G401.6 (cell line): Measurements from ENCODE around the gene UBASH3B.
"Not testable (repeated sequence)": the region's sequence is repeated elsewhere in the genome, so short reads cannot be mapped to it uniquely, and the experiment has no call there.

Source experiments
- FAIRE-seq: peaks from 2 replicates; lab custom pipeline; 2012; peaks lifted over from hg19 to GRCh38; lab: Jason Lieb, UNC

UBASH3B gene

GRCh38 chr11:122813894-122814270 lies 158.4 kb downstream of the UBASH3B start:
- FAIRE-seq, result no peak

- FAIRE-seq, result no peak
Observed at GRCh38 chr11:122814401-122814800, 158.9 kb downstream of the UBASH3B start.

- no peak for FAIRE-seq
Observed at GRCh38 chr11:122815900-122816299, 160.4 kb downstream of the UBASH3B start.

- no peak for FAIRE-seq
Observed at GRCh38 chr11:122816761-122817520, 161.4 kb downstream of the UBASH3B start.

GRCh38 chr11:122820158-122820557 lies 164.6 kb downstream of the UBASH3B start:
- FAIRE-seq, result no peak

GRCh38 chr11:122821169-122821568 lies 165.6 kb downstream of the UBASH3B start:
- FAIRE-seq, result no peak

- FAIRE-seq, result no peak
Observed at GRCh38 chr11:122822241-122822640, 166.7 kb downstream of the UBASH3B start.

GRCh38 chr11:122823564-122823963 lies 168.0 kb downstream of the UBASH3B start:
- FAIRE-seq, result no peak

- FAIRE-seq, result not testable (repeated sequence)
Observed at GRCh38 chr11:122829371-122829770, 173.8 kb downstream of the UBASH3B start.

- FAIRE-seq, result not testable (repeated sequence)
Observed at GRCh38 chr11:122832297-122832696, 176.8 kb downstream of the UBASH3B start.

GRCh38 chr11:122832721-122833470 lies 177.4 kb downstream of the UBASH3B start:
- FAIRE-seq, result no peak

- FAIRE-seq, result no peak
Observed at GRCh38 chr11:122833846-122834464, 178.4 kb downstream of the UBASH3B start.

GRCh38 chr11:122836916-122837315 lies 181.4 kb downstream of the UBASH3B start:
- FAIRE-seq, result no peak

- no peak for FAIRE-seq
Observed at GRCh38 chr11:122837528-122838346, 182.2 kb downstream of the UBASH3B start.

- FAIRE-seq, result no peak
Observed at GRCh38 chr11:122843281-122844141, 188.0 kb downstream of the UBASH3B start.

- no peak for FAIRE-seq
Observed at GRCh38 chr11:122847466-122847865, 191.9 kb downstream of the UBASH3B start.

- FAIRE-seq, result no peak
Observed at GRCh38 chr11:122848186-122848585, 192.7 kb downstream of the UBASH3B start.

GRCh38 chr11:122850076-122850631 lies 194.6 kb downstream of the UBASH3B start:
- FAIRE-seq, result no peak

GRCh38 chr11:122851366-122851966 lies 195.9 kb downstream of the UBASH3B start:
- FAIRE-seq, result no peak

GRCh38 chr11:122852074-122852795 lies 196.7 kb downstream of the UBASH3B start:
- FAIRE-seq, result no peak
